ENCODE data around the gene SNRPD2.

- no peak for TF ChIP-seq CTCF (IDR thresholded peaks at IDR 0.05)
- TF ChIP-seq POLR2A (IDR thresholded peaks at IDR 0.05): no peak
Observed at GRCh38 chr19:45716359-45717130, 24.8 kb upstream of the SNRPD2 start.

Measured in breast epithelium (tissue), 3 donors.